Parathyroid adenoma (tissue), 2 donors: ENCODE results near the gene HES4.
A peak's percentile ranks its signal among the peaks of the same experiment; 100 is the strongest.

Experiments used
- H2AFZ ChIP-seq: fragments of 300-600 bp; sonication (generic); one replicate; pipeline ENCODE4 v1.7.0; 2017; ENCODE audit warnings: antibody characterized with exemption, mild to moderate bottlenecking
- H3K27ac ChIP-seq: fragments of 300-600 bp; sonication (generic); one replicate; pipeline ENCODE4 v1.7.0; 2017
- H3K27me3 ChIP-seq: fragments of 300-600 bp; sonication (generic); one replicate; pipeline ENCODE4 v1.7.0; 2017; ENCODE audit warnings: low read length; ENCODE audit not compliant: control insufficient read depth, insufficient read depth
- H3K36me3 ChIP-seq: fragments of 300-600 bp; sonication (generic); one replicate; pipeline ENCODE4 v1.7.0; 2017; ENCODE audit warnings: low read length; ENCODE audit not compliant: control insufficient read depth, insufficient read depth
- H3K4me1 ChIP-seq: fragments of 300-600 bp; sonication (generic); one replicate; pipeline ENCODE4 v1.7.0; 2017; ENCODE audit warnings: control low read depth
- H3K4me2 ChIP-seq: fragments of 300-600 bp; sonication (generic); one replicate; pipeline ENCODE4 v1.7.0; 2017; ENCODE audit warnings: low read length
- H3K4me3 ChIP-seq: fragments of 300-600 bp; sonication (generic); one replicate; pipeline ENCODE4 v1.7.0; 2017; ENCODE audit warnings: low read depth, low read length
- H3K79me2 ChIP-seq: fragments of 300-600 bp; sonication (generic); one replicate; pipeline ENCODE4 v1.7.0; 2017; ENCODE audit warnings: control low read depth
- H3K9ac ChIP-seq: fragments of 300-600 bp; sonication (generic); one replicate; pipeline ENCODE4 v1.7.0; 2017; ENCODE audit warnings: mild to moderate bottlenecking
- H3K9me3 ChIP-seq: fragments of 300-600 bp; sonication (generic); one replicate; pipeline ENCODE4 v1.7.0; 2017; ENCODE audit warnings: low read length; ENCODE audit not compliant: control insufficient read depth
- TF ChIP-seq, protein P1 (sequence below): fragments of 300-600 bp; sonication (generic); IDR thresholded peaks from one replicate; pipeline ENCODE4 v1.7.0; 2017; ENCODE audit warnings: antibody characterized with exemption, mild to moderate bottlenecking
- donor health status: primary hyperparathyroidism.

HES4 gene

DNA sequence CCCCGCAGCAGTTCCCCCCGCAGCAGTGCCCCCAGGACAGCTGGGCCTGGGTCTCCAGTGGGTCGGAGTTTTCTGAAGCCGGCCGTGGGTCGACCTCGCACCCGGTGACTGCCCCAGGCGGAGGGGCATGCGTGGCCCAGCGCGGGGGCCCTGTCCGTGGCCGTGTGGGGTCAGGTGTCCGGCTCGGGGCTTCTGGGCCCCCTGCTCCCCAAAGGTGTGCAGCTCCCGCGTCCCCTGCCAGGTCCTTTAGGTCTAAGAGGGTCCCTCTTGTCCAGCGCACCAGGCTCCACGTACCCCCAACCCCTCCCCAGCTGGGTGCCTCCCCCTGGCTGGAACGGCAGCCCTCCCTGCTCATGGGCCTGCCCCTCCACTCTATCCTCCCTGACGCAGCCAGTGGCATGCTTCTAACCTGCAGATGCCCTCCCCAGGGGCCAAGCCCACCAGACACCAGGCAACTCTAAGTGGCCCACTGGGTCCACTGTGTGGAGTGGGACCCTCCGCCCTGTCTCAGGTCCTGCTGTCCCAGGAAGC, 5.9 kb upstream of the HES4 start:
- no peak overlapping the region for H3K27ac ChIP-seq
- H3K4me3 ChIP-seq = no peak overlapping the region
- no peaks in the 10 kb centered on the region for H3K79me2 ChIP-seq
- no peak overlapping the region for H3K4me2 ChIP-seq
- H3K4me1 ChIP-seq = peaks cover 3% of the 10 kb centered on the region
- no peaks in the 10 kb centered on the region for H3K27me3 ChIP-seq
- H3K36me3 ChIP-seq = no peaks in the 10 kb centered on the region
- H3K9me3 ChIP-seq = no peaks in the 10 kb centered on the region
- H2AFZ ChIP-seq = no peak overlapping the region
- H3K9ac ChIP-seq = no peak overlapping the region
- TF ChIP-seq, protein P1, sequence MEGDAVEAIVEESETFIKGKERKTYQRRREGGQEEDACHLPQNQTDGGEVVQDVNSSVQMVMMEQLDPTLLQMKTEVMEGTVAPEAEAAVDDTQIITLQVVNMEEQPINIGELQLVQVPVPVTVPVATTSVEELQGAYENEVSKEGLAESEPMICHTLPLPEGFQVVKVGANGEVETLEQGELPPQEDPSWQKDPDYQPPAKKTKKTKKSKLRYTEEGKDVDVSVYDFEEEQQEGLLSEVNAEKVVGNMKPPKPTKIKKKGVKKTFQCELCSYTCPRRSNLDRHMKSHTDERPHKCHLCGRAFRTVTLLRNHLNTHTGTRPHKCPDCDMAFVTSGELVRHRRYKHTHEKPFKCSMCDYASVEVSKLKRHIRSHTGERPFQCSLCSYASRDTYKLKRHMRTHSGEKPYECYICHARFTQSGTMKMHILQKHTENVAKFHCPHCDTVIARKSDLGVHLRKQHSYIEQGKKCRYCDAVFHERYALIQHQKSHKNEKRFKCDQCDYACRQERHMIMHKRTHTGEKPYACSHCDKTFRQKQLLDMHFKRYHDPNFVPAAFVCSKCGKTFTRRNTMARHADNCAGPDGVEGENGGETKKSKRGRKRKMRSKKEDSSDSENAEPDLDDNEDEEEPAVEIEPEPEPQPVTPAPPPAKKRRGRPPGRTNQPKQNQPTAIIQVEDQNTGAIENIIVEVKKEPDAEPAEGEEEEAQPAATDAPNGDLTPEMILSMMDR = no peak

DNA sequence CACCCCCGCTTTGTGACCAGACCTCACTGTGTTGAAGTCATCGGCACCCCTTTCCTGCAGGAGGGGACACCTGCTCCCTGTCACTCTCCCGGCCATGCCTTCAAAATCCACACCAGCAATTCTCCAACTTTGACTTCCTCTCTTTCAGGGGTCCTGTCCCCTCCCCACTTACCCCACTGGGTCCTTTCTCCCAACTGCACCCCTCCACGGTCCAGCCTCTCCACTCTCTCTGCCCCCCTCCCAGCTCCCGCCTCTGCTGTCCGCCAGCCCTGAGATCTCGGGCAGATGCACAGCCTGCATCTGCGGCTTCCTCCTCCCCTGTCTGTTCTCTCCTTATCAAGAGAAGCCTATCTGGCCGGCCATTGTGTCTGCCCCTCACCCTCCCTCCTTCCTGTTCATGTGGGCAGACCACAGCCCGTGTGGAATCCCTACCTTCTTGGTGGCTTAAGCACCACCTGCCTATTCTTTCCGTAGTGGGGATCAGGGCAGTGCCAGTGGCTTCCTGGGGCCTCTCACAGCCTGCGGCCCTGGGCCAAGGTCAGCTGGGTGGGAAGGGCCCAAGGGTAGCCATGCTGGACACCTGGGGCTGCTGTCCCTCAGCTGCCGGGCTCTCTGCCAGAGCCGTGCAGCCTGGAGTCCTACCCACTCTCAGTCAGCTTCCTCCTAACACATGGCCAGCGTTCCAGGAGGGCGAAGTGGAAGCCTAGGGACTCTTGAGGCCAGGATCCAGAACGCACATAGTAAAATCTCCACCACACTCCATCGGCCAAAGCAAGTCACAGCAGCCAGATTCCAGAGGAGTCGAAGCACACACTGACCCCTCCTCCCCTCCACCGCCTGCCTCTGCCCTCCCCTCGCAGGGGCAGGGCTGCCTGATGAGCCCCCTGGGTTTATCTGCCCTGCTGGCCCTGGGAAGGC, 5.1 kb upstream of the HES4 start:
- no peaks in the 10 kb centered on the region for H3K9me3 ChIP-seq
- H3K27me3 ChIP-seq = no peaks in the 10 kb centered on the region
- H3K27ac ChIP-seq = no peak overlapping the region
- H3K36me3 ChIP-seq = no peaks in the 10 kb centered on the region
- TF ChIP-seq, protein P1 = no peak
- H3K4me1 ChIP-seq = peaks cover 3% of the 10 kb centered on the region
- peak overlapping the region; percentile 60 for H2AFZ ChIP-seq
- no peaks in the 10 kb centered on the region for H3K79me2 ChIP-seq
- H3K4me3 ChIP-seq = no peak overlapping the region
- peak overlapping the region; percentile 2 for H3K4me2 ChIP-seq
- no peak overlapping the region for H3K9ac ChIP-seq

DNA sequence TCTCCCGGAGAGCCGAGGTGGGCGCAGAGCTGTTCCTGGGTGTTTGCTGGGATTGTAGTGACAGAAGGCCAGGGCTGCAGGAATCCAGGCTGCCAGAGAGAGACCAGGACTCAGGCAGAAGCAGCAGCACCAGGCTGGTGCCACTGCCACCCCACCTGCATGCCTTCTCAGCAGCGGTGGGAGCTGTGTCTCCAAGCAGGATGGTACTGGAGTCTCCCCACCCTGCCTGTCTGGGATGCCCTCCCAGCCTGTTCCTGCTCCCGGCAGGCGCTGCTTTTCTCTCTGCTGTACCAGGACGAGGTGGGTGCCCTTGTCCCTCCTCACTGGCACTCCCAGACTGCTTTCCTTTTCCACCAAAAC, 4.5 kb upstream of the HES4 start:
- Histone ChIP-seq H3K27me3 (no peaks in the 10 kb centered on the region), H3K9ac (no peak overlapping the region)
- TF ChIP-seq, protein P1 = no peak

DNA sequence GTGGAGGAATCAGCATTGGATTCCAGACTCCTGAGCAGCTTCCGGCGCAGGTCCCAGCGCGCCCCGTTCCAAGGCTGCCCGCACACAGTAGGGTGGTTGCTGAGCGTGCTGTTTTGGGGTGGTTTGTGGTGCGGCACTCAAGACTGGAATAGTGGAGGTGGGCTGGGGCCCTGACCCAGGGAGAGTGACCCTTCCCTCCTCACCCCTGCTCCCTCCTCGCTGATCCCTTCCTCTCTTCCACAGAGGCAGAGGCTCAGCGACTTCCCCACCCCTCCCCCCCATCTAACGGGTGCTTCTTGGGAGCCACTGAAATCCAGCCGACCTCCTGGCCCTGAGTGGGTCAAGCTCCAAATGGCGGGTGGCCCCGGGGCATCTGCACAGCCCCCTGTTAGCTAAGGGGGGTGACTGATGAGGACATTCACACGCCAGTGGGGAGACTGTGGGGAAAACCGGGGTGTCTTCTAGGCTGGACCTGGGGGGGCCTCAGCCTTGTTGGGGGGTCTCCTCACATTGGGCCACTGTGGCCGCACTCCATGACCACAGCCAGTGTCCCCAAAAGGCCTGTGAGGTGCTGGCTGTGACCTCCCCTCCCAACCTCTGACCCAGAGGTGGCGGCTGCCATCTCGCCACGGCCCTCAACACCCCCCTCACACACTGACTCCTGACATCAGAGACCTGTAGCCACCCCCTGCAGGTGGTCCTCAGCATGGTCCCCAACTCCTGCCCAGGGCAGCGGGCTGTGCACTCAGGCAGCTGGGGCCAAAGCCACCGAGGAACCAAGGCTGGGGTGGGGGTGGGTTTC, 3.9 kb upstream of the HES4 start:
- no peaks in the 10 kb centered on the region for H3K79me2 ChIP-seq
- peaks cover 3% of the 10 kb centered on the region for H3K4me1 ChIP-seq
- H3K36me3 ChIP-seq = no peaks in the 10 kb centered on the region
- no peak overlapping the region for H3K27ac ChIP-seq
- H3K27me3 ChIP-seq = no peaks in the 10 kb centered on the region
- TF ChIP-seq, protein P1 = no peak
- H3K9ac ChIP-seq = no peak overlapping the region
- H2AFZ ChIP-seq = no peak overlapping the region
- no peak overlapping the region for H3K4me2 ChIP-seq
- no peak overlapping the region for H3K4me3 ChIP-seq
- H3K9me3 ChIP-seq = no peaks in the 10 kb centered on the region

More for the DNA sequence above, 4.5 kb upstream of the HES4 start:
- no peak overlapping the region for H3K27ac ChIP-seq
- H3K9me3 ChIP-seq = no peaks in the 10 kb centered on the region
- H3K4me2 ChIP-seq = no peak overlapping the region
- H3K79me2 ChIP-seq = no peaks in the 10 kb centered on the region
- peaks cover 3% of the 10 kb centered on the region for H3K4me1 ChIP-seq
- H2AFZ ChIP-seq = no peak overlapping the region
- H3K4me3 ChIP-seq = no peak overlapping the region
- no peaks in the 10 kb centered on the region for H3K36me3 ChIP-seq
